ENCODE results near the gene PKIB.

The PKIB gene

DNA sequence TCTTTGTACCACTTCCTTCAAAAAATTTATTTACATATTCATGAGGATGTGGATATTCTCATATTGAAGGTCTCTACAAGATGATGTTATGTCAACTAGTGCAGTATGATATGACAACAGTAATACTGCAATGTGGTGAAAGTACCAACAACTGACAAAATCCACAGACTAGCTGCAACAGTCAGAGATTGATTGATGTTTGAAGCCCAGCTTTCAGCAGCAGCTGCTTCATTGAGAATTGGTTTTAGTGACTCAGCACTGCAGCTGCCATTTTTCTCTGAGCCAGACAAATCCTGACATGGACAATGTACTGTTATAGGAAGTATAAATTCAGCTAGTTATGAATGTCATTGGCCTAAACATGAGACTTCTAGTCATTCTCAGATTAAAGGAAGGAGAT lies 53.8 kb downstream of the PKIB start:
- CTCF ChIA-PET, result no interaction called here
- H3K4me3 ChIP-seq (ENCODE audit: low read depth, low read length), result no peak overlapping the region
- no peak for DNase-seq (ENCODE audit: low read depth, low spot score)
- POLR2A ChIA-PET, result no interaction called here
- TF ChIP-seq, protein P1, sequence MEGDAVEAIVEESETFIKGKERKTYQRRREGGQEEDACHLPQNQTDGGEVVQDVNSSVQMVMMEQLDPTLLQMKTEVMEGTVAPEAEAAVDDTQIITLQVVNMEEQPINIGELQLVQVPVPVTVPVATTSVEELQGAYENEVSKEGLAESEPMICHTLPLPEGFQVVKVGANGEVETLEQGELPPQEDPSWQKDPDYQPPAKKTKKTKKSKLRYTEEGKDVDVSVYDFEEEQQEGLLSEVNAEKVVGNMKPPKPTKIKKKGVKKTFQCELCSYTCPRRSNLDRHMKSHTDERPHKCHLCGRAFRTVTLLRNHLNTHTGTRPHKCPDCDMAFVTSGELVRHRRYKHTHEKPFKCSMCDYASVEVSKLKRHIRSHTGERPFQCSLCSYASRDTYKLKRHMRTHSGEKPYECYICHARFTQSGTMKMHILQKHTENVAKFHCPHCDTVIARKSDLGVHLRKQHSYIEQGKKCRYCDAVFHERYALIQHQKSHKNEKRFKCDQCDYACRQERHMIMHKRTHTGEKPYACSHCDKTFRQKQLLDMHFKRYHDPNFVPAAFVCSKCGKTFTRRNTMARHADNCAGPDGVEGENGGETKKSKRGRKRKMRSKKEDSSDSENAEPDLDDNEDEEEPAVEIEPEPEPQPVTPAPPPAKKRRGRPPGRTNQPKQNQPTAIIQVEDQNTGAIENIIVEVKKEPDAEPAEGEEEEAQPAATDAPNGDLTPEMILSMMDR (IDR thresholded peaks at IDR 0.05; ENCODE audit: insufficient read depth, low read length, missing control alignments), result no peak

DNA sequence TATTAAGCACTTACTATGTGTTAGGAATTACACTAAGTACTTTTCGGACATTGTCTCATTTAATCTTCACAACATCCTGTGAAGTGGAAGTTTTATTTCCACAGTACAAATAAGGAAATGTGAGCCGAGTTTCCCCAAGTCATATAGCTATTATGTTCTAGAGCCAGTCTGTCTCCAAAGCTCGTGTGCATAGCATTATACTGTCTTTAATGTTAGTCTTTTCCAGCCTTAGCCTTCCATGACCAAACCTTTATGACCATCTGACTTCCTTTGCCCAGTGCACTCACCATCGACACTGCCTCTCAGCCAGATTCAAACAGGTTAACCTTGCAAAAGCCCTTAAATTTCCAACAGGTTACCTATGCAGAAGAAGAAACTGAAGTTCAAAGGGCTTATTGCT lies 55.7 kb downstream of the PKIB start:
- DNase-seq (ENCODE audit: low read depth, low spot score), result no peak
- TF ChIP-seq, protein P1 (IDR thresholded peaks at IDR 0.05; ENCODE audit: insufficient read depth, low read length, missing control alignments), result no peak
- POLR2A ChIA-PET, result no interaction called here
- CTCF ChIA-PET, result no interaction called here
- H3K4me3 ChIP-seq (ENCODE audit: low read depth, low read length), result no peak overlapping the region

DNA sequence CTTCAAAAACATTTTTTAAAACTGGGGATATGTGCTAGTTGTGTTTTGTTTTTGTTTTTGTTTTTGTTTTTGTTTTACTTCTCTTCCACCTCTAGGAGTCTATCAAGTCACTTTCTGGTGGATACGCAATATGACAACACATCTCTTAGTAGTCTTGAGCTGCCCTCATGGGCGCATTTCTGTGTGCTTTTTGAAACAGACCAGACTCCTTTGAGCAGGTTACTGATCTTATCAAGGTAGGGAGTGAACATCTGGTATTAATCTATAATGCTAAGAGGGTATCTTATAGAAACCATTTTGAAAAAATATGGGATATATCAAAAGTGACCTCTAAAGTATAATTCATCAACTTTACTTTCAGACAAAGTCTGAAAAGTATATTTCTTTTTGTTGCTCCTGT lies 56.2 kb downstream of the PKIB start:
- no peak overlapping the region for H3K4me3 ChIP-seq (ENCODE audit: low read depth, low read length)
- ChIA-PET CTCF (no interaction called here), POLR2A (no interaction called here)
- DNase-seq (ENCODE audit: low read depth, low spot score), result no peak
- TF ChIP-seq, protein P1 (IDR thresholded peaks at IDR 0.05; ENCODE audit: insufficient read depth, low read length, missing control alignments), result no peak

DNA sequence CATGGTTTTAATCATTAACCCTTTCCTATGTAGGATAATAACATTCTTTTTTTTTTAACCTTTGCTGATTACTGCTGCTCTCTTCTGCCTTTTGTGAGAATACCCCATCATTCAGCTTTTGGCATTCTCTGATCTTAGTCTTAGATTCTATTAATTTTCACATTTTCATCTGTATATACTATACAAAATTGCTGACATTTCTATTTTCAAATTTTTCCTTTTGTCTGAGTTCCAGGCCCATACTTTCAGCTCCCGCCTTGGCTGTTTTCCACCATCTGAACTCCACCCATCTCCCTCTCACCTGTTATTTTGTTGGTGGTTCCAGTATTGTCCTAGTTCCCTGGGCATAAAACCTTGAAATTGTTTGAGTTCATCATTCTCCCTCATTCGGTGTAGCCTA lies 59.2 kb downstream of the PKIB start:
- TF ChIP-seq, protein P1 (IDR thresholded peaks at IDR 0.05; ENCODE audit: insufficient read depth, low read length, missing control alignments), result no peak
- DNase-seq (ENCODE audit: low read depth, low spot score), result no peak
- POLR2A ChIA-PET, result no interaction called here
- CTCF ChIA-PET, result no interaction called here
- no peak overlapping the region for H3K4me3 ChIP-seq (ENCODE audit: low read depth, low read length)

DNA sequence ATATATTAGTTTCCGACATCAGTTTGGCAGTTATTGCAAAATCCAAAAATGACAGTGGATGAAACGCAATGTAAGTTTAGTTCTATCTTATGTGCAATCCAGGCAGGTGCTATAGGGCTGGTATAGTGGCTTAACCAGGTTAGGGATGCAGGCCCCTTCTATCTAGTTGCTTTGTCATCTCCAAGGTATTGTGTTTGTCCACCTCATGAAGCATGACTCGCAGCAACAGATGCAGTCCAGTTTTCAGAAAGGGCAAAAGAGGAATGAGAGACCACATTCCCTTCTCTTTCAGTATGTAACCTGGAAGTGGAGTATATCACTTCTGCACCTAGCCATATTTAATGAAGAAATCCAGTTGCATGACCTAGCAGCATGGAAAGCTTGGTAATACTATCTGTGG lies 59.7 kb downstream of the PKIB start:
- no peak for DNase-seq (ENCODE audit: low read depth, low spot score)
- ChIA-PET CTCF (no interaction called here), POLR2A (no interaction called here)
- H3K4me3 ChIP-seq (ENCODE audit: low read depth, low read length), result no peak overlapping the region
- TF ChIP-seq, protein P1 (IDR thresholded peaks at IDR 0.05; ENCODE audit: insufficient read depth, low read length, missing control alignments), result no peak

DNA sequence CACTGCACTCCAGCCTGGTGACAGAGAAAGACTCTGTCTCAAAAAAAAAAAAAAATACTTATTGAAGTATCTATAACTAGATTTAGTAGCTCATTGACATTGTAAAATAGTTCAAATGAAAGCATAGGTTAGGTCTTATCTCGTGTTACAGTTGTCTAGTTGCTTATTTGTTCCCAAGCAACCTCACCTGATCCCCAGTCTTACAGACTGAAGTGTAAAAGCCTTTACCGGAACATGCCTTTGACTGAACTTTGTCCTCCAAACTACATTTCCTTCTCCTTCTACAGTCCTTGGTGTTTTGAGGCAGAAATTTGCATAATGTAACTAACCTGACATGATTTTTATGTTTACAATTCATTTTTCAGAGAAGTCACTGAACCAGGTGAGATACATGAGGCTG lies 61.0 kb downstream of the PKIB start:
- DNase-seq (ENCODE audit: low read depth, low spot score), result no peak
- CTCF ChIA-PET, result no interaction called here
- POLR2A ChIA-PET, result no interaction called here
- TF ChIP-seq, protein P1 (IDR thresholded peaks at IDR 0.05; ENCODE audit: insufficient read depth, low read length, missing control alignments), result no peak
- H3K4me3 ChIP-seq (ENCODE audit: low read depth, low read length), result no peak overlapping the region

Measured in AG04449 (cell line).